KOPT-K1 (cell line): ENCODE results near the gene TMCC3.
"Not testable (repeated sequence)": the region's sequence is repeated elsewhere in the genome, so short reads cannot be mapped to it uniquely, and the experiment has no call there.

ENCODE experiments used
- H3K27ac ChIP-seq: fragments of 200-600 bp; sonication (generic); 2 replicates; pipeline ENCODE4 v1.5.1; 2016; ENCODE audit warnings: antibody characterized with exemption, mild to moderate bottlenecking, low read depth, low read length; ENCODE audit not compliant: poor library complexity, severe bottlenecking
- H3K36me3 ChIP-seq: fragments of 200-600 bp; sonication (generic); 2 replicates; pipeline ENCODE4 v1.5.1; 2017; ENCODE audit warnings: antibody characterized with exemption, mild to moderate bottlenecking, low read length, moderate library complexity; ENCODE audit not compliant: insufficient read depth
- H3K9me3 ChIP-seq: fragments of 200-600 bp; sonication (generic); 2 replicates; pipeline ENCODE4 v1.5.1; 2017; ENCODE audit warnings: antibody characterized with exemption, low read length, mild to moderate bottlenecking; ENCODE audit not compliant: insufficient read depth, poor library complexity, severe bottlenecking

TMCC3 gene

GRCh38 chr12:94628819-94629472, 21.4 kb downstream of the TMCC3 start:
- H3K36me3 ChIP-seq: no peaks in the 10 kb centered on the region
- H3K27ac ChIP-seq: no peak overlapping the region
- H3K9me3 ChIP-seq: peaks cover 6% of the 10 kb centered on the region

- Histone ChIP-seq H3K9me3 (peaks cover 6% of the 10 kb centered on the region), H3K27ac (no peak overlapping the region), H3K36me3 (no peaks in the 10 kb centered on the region)
Measured at GRCh38 chr12:94628369-94628768, 22.0 kb downstream of the TMCC3 start.

GRCh38 chr12:94625531-94625930, 24.8 kb downstream of the TMCC3 start:
- Histone ChIP-seq H3K9me3 (peaks cover 6% of the 10 kb centered on the region), H3K36me3 (no peaks in the 10 kb centered on the region), H3K27ac (no peak overlapping the region)

GRCh38 chr12:94623161-94623920, 27.0 kb downstream of the TMCC3 start:
- no peak overlapping the region for H3K27ac ChIP-seq
- H3K36me3 ChIP-seq: no peaks in the 10 kb centered on the region
- peaks cover 6% of the 10 kb centered on the region for H3K9me3 ChIP-seq

- no peak overlapping the region for H3K27ac ChIP-seq
- H3K9me3 ChIP-seq: peaks cover 6% of the 10 kb centered on the region
- H3K36me3 ChIP-seq: no peaks in the 10 kb centered on the region
Measured at GRCh38 chr12:94622475-94622874, 27.9 kb downstream of the TMCC3 start.

- H3K9me3 ChIP-seq: peaks cover 6% of the 10 kb centered on the region
- no peak overlapping the region for H3K27ac ChIP-seq
- no peaks in the 10 kb centered on the region for H3K36me3 ChIP-seq
Measured at GRCh38 chr12:94621662-94622359, 28.5 kb downstream of the TMCC3 start.

GRCh38 chr12:94620621-94621020, 29.7 kb downstream of the TMCC3 start:
- Histone ChIP-seq H3K27ac (no peak overlapping the region), H3K36me3 (no peaks in the 10 kb centered on the region), H3K9me3 (peaks cover 4% of the 10 kb centered on the region)

- H3K9me3 ChIP-seq: no peaks in the 10 kb centered on the region
- H3K36me3 ChIP-seq: no peaks in the 10 kb centered on the region
- H3K27ac ChIP-seq: no peak overlapping the region
Measured at GRCh38 chr12:94618995-94619695, 31.2 kb downstream of the TMCC3 start.

- H3K9me3 ChIP-seq: no peaks in the 10 kb centered on the region
- H3K36me3 ChIP-seq: no peaks in the 10 kb centered on the region
- H3K27ac ChIP-seq: no peak overlapping the region
Measured at GRCh38 chr12:94617101-94617500, 33.3 kb downstream of the TMCC3 start.

- Histone ChIP-seq H3K27ac (no peak overlapping the region), H3K36me3 (no peaks in the 10 kb centered on the region), H3K9me3 (no peaks in the 10 kb centered on the region)
Measured at GRCh38 chr12:94616203-94616729, 34.1 kb downstream of the TMCC3 start.

- Histone ChIP-seq H3K36me3 (no peaks in the 10 kb centered on the region), H3K9me3 (no peaks in the 10 kb centered on the region), H3K27ac (no peak overlapping the region)
Measured at GRCh38 chr12:94615260-94616181, 34.8 kb downstream of the TMCC3 start.

GRCh38 chr12:94614288-94614721, 36.1 kb downstream of the TMCC3 start:
- H3K27ac ChIP-seq: no peak overlapping the region
- no peaks in the 10 kb centered on the region for H3K36me3 ChIP-seq

GRCh38 chr12:94609917-94610443, 40.4 kb downstream of the TMCC3 start:
- Histone ChIP-seq H3K27ac (no peak overlapping the region), H3K36me3 (no peaks in the 10 kb centered on the region), H3K9me3 (peaks cover 14% of the 10 kb centered on the region)

More at GRCh38 chr12:94614288-94614721, 36.1 kb downstream of the TMCC3 start:
- H3K9me3 ChIP-seq: no peaks in the 10 kb centered on the region

- H3K36me3 ChIP-seq, H3K27ac ChIP-seq: not testable (repeated sequence)
- peaks cover 14% of the 10 kb centered on the region for H3K9me3 ChIP-seq
Measured at GRCh38 chr12:94606810-94607209, 43.5 kb downstream of the TMCC3 start.
